Measurements from ENCODE around the gene RFX4. TPM values are rescaled to one million over a fixed set of nuclear protein-coding genes. Genes with fewer than 3 reads are reported as not detected.

RFX4 gene
- total RNA-seq, 4 donors from 2014 or later = not detected

- no peak overlapping the region for H3K27ac ChIP-seq
- in situ Hi-C loops (cut with MboI; ENCODE audit: low sequenced_read_pairs in 4 of 4) (no loop called here), intact Hi-C loops (cut with DNase I; ENCODE audit: low total_unique reads) (no loop called here)
- H3K4me3 ChIP-seq = no peak overlapping the region
- H3K36me3 ChIP-seq = no peaks in the 10 kb centered on the region
- no peaks in the 10 kb centered on the region for H3K9me3 ChIP-seq
- H3K27me3 ChIP-seq = no peaks in the 10 kb centered on the region
- no peak for TF ChIP-seq POLR2A (IDR thresholded peaks at IDR 0.05)
- DNase-seq (no peak), ATAC-seq (no peak)
- H3K4me1 ChIP-seq = peaks cover 15 to 26% of the 10 kb centered on the region in 2 donors
Observed at GRCh38 chr12:106804668-106805067, 221.9 kb downstream of the RFX4 start.

Other genes with a start within 250 kb of the RFX4 start
- gene POLR3B, start 225.3 kb upstream of the RFX4 start, total RNA-seq = 1 to 10 TPM; 4.2 to 9.5 (median 6.4) TPM
- gene RIC8B, start 191.7 kb downstream of the RFX4 start, total RNA-seq = 10 to 100 TPM in 2 of 4 donors, 1 to 10 TPM in 2; 6.1 to 16.0 (median 10.0) TPM

Measured in gastrocnemius medialis (tissue), 4 donors.